ENCODE results near the gene MED19. TPM values are rescaled to one million over a fixed set of nuclear protein-coding genes. Genes with fewer than 3 reads are reported as not detected.

MED19 gene
- total RNA-seq, 1 donor from 2014 or later: 18.5 TPM

DNA sequence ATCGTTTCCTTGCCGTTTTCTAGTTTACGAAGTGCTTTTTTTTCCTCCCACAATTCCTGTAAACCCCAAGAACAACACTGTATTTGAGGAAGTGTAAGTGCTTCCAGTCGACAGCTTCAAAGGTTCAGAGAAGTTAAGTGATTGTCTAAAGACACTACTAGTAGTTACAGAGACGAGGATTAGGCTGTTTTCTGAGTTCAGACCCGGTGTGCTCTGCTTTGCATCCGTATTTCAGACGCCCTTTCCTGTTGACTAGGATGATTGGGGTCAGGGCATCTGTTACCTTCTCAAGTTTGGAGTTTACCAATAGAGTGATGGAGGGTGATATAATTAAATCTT lies 54.0 kb downstream of the MED19 start:
- peak overlapping the region; percentile 91 for H3K27ac Mint-ChIP-seq (ENCODE audit: unreplicated experiment)
- TF ChIP-seq, protein P1, sequence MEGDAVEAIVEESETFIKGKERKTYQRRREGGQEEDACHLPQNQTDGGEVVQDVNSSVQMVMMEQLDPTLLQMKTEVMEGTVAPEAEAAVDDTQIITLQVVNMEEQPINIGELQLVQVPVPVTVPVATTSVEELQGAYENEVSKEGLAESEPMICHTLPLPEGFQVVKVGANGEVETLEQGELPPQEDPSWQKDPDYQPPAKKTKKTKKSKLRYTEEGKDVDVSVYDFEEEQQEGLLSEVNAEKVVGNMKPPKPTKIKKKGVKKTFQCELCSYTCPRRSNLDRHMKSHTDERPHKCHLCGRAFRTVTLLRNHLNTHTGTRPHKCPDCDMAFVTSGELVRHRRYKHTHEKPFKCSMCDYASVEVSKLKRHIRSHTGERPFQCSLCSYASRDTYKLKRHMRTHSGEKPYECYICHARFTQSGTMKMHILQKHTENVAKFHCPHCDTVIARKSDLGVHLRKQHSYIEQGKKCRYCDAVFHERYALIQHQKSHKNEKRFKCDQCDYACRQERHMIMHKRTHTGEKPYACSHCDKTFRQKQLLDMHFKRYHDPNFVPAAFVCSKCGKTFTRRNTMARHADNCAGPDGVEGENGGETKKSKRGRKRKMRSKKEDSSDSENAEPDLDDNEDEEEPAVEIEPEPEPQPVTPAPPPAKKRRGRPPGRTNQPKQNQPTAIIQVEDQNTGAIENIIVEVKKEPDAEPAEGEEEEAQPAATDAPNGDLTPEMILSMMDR (IDR thresholded peaks at IDR 0.05): no peak
- no peak for DNase-seq (ENCODE audit: extremely low spot score, unreplicated experiment)
- H3K4me1 Mint-ChIP-seq (ENCODE audit: unreplicated experiment): peaks cover 16% of the 10 kb centered on the region
- H3K36me3 Mint-ChIP-seq (ENCODE audit: unreplicated experiment): peaks cover 13% of the 10 kb centered on the region
- H3K27me3 Mint-ChIP-seq (ENCODE audit: unreplicated experiment): peaks cover 2% of the 10 kb centered on the region
- H3K4me3 Mint-ChIP-seq (ENCODE audit: unreplicated experiment): peak overlapping the region; percentile 98
- no peaks in the 10 kb centered on the region for H3K9me3 Mint-ChIP-seq (ENCODE audit: unreplicated experiment)

DNA sequence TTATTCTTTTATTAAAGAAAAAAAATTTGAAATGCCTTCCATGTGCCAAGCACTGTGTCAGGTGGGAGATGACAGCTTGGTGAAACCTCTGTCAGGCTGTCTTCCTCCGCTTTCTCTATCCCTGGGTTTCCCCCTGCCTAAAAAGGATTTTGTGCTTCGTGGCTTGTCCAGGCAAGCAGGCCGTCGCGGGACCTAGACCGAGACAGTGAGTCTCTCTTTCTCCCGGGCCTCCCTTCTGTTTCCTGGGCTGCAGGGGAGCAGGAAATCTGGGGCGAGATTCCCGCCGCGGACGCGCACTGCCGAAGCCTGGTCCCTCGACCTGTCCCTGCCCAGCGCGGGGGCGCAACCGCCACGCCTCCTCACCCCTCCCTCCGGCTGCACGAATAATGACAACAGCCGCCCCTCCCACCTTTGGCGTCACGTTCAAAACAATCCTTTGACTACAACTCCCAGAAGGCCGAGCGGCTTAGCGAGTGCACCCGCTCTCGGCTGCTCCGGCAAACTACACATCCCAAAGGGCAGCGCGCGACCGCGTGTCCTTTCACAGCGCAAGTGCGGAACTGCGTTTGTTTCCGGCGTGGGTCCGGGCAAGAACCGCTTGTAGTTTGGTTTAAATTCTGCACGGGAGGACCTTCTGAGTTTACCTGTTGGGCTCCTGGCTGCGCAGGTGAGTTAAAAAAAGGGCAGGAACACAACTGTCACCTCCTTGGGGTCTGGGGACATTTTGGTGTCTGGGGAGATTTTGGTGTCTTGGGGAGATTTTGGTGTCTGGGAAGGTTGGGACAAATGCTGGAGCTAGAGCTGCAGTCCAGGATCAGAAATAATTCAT lies 54.6 kb downstream of the MED19 start, which contains the start of gene CLP1:
CLP1 (plus strand) TSS at position 569 of the 829 bp plus-strand sequence. CDS start 1,715 bp downstream, outside the sequence.
- Mint-ChIP-seq H3K9me3 (ENCODE audit: unreplicated experiment) (no peaks in the 10 kb centered on the region), H3K27ac (ENCODE audit: unreplicated experiment) (peak within 1 kb of the TSS; percentile 91), H3K4me1 (ENCODE audit: unreplicated experiment) (peaks cover 21% of the 10 kb centered on the region), H3K36me3 (ENCODE audit: unreplicated experiment) (peaks cover 11% of the 10 kb centered on the region), H3K4me3 (ENCODE audit: unreplicated experiment) (peak within 1 kb of the TSS; percentile 98), H3K27me3 (ENCODE audit: unreplicated experiment) (peaks cover 5% of the 10 kb centered on the region)
- TF ChIP-seq, protein P1 (IDR thresholded peaks at IDR 0.05): no peak
- DNase-seq (ENCODE audit: extremely low spot score, unreplicated experiment): peak; percentile 99

DNA sequence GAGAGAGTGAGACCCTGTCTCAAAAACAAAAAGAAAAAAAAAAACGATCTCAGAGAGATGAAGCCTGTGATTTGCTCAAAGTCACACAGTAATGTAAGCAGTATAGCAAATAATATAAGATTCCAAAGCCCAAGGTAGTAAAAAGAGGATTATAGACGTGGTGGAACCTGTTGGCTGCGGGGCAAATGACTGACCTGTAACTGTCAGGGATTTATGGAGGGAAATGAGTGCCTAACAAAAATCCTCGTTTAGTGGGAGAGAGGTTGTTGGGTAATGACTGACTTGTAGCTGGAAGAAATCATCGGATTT lies 55.2 kb downstream of the MED19 start:
- Mint-ChIP-seq H3K4me1 (ENCODE audit: unreplicated experiment) (peaks cover 21% of the 10 kb centered on the region), H3K27me3 (ENCODE audit: unreplicated experiment) (peaks cover 5% of the 10 kb centered on the region), H3K27ac (ENCODE audit: unreplicated experiment) (peak overlapping the region; percentile 91), H3K4me3 (ENCODE audit: unreplicated experiment) (peak overlapping the region; percentile 98), H3K36me3 (ENCODE audit: unreplicated experiment) (peaks cover 9% of the 10 kb centered on the region), H3K9me3 (ENCODE audit: unreplicated experiment) (no peaks in the 10 kb centered on the region)
- TF ChIP-seq, protein P1 (IDR thresholded peaks at IDR 0.05): no peak
- no peak for DNase-seq (ENCODE audit: extremely low spot score, unreplicated experiment)

Other genes with a start within 250 kb of the MED19 start
- gene SLC43A1, start 196.5 kb downstream of the MED19 start, total RNA-seq: 14.3 and 16.2 TPM in 2 replicates
- gene TIMM10, start 181.5 kb downstream of the MED19 start, total RNA-seq: 47.3 and 54.5 TPM in 2 replicates
- gene SMTNL1, start 174.6 kb downstream of the MED19 start, total RNA-seq: not detected in 2 replicates
- gene UBE2L6, start 144.5 kb downstream of the MED19 start, total RNA-seq: 58.9 and 62.5 TPM in 2 replicates
- gene SERPING1, start 114.5 kb downstream of the MED19 start, total RNA-seq: 19.9 and 21.9 TPM in 2 replicates
- gene YPEL4, start 62.3 kb downstream of the MED19 start, total RNA-seq: 0.24 and 0.35 TPM in 2 replicates
- 12.6 and 14.4 TPM in 2 replicates for gene CLP1, start 54.5 kb downstream of the MED19 start, total RNA-seq
- 60.5 and 78.0 TPM in 2 replicates for gene ZDHHC5, start 44.1 kb downstream of the MED19 start, total RNA-seq
- gene TMX2, start 378 bp upstream of the MED19 start, total RNA-seq: 61.9 and 62.2 TPM in 2 replicates
- 103 and 122 TPM in 2 replicates for gene SELENOH, start 29.3 kb upstream of the MED19 start, total RNA-seq
- gene BTBD18, start 39.6 kb upstream of the MED19 start, total RNA-seq: not detected in 2 replicates
- gene CTNND1, start 49.6 kb upstream of the MED19 start, total RNA-seq: 181 and 183 TPM in 2 replicates